Measurements from ENCODE around the gene CBX2. TPM values are rescaled to one million over a fixed set of nuclear protein-coding genes. Genes with fewer than 3 reads are reported as not detected.

The CBX2 gene
- total and polyA plus RNA-seq, 8 donors = 2.6 to 33.8 (median 24.7) TPM

DNA sequence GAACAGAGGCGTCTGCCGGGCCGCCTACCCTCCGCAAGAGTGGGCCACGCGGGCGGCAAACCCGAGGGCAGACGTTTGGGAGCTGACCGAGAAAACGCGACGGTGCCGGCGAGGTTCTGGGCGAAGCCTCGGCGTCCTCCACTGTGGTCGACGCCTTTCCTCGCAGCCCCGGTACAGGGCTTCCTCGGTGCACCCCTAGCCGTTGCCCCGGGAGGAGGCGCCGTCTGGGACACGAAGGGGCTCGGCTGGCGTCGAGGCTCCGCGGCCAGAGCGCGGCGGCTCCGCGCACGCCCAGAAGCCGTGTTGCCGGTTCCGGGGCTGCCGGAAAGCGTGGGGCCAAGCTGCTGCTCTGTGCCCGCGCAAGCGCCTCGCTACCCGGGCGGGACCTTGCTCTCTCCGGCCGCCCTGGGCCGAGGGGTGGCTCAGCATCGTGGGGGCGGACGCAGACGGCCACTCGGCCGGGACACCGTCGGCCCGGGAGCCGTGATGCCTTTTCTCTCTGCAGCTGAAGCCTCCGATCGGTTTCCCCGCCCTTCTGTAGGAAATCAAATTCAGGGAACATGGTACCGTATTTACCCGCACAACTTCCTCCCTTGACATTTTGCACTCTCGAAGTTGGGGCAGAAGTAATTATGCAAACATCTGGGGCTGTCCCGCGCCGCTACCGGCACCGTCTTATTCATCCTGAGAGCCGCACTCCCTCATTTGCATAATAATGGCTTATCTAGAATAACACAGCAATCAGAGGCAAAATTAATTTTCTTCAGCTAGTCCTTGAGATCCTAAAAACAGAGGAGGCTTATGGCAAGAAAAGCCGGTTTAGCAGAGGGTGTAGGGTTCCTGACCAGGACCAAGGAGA lies 26.3 kb downstream of the CBX2 start:
- ATAC-seq (peak; percentile 16), DNase-seq (no peak)
- TF ChIP-seq CTCF (IDR thresholded peaks at IDR 0.05) = no peak
- Histone ChIP-seq H3K36me3 (no peaks in the 10 kb centered on the region), H3K9me3 (no peaks in the 10 kb centered on the region), H3K27ac (no peak overlapping the region), H3K4me3 (peak overlapping the region in 1 of 2 donors; percentile 24), H3K4me1 (peaks cover 14 to 58% of the 10 kb centered on the region in 2 donors), H3K27me3 (peaks cover 98 to 100% of the 10 kb centered on the region in 2 donors)
- intact Hi-C loops (cut with DNase I) = no loop called here

DNA sequence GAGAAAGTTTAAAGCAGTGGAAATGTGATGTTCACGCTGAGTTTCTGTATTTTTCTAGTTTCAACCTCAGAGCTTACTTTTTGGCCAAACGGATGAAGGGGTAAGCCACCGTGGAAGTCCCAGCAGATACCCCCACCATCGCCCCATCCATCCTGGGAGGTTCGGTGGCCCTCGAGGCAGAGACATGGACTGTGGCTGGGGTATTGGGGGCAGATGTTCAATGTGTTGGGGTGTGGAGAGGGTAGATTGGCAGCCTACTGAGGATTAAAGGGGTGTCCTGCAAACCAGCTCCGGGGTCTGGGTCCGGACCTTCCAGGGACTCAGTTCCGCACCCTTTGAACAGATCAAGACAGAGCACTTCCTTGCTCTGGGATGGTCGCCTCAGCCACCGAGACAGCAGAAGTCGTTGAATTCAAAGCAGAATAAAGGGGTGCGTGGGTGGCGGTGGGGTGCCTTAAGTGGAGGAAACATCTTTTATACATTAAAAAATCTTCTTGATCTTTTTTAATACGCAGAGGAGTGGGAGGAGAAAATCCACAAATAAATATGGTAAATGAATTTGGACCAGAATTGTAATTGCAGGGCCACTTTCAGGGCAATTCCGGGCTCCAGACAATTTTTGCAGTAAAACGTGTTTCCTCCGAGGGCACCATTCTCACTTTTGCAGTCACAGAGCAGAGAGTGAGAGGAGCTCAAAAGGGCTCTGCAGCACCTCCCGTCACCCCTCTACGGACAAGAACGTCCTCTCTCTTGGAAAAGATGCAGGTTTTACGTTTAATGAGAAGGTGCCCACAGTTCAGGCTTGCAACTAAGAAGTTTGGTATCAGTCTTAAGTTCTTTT lies 27.1 kb downstream of the CBX2 start:
- DNase-seq = no peak
- Histone ChIP-seq H3K9me3 (no peaks in the 10 kb centered on the region), H3K36me3 (no peaks in the 10 kb centered on the region), H3K4me1 (peaks cover 14 to 56% of the 10 kb centered on the region in 2 donors), H3K4me3 (no peak overlapping the region), H3K27me3 (peaks cover 96 to 100% of the 10 kb centered on the region in 2 donors), H3K27ac (no peak overlapping the region)
- intact Hi-C loops (cut with DNase I) = loop anchor here in 1 of 2 donors (5.0 kb wide), 1 partner anchor 37 kb away; no protein-coding TSS in a partner anchor
- TF ChIP-seq CTCF (IDR thresholded peaks at IDR 0.05) = no peak
- ATAC-seq = no peak

DNA sequence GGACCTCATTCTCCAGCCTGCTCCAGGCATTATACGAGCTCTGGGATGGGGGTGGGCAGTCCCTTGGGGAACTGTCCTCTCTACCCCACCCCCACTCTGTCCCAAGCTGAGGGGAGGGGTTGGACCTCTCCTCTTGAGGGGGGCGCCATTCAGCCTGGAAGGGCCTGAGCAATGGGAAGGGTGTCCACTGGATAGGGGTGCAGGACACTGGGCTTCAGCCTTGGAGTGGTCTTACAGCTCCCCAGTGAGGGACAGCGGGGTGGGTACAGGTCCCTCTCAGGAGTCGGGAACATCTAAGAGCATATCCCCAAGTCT lies 28.5 kb downstream of the CBX2 start:
- peaks cover 9 to 53% of the 10 kb centered on the region in 2 donors for H3K4me1 ChIP-seq
- no peaks in the 10 kb centered on the region for H3K9me3 ChIP-seq
- H3K27ac ChIP-seq = no peak overlapping the region
- H3K27me3 ChIP-seq = peaks cover 90 to 100% of the 10 kb centered on the region in 2 donors
- no peak for TF ChIP-seq CTCF (IDR thresholded peaks at IDR 0.05)
- no peak overlapping the region for H3K4me3 ChIP-seq
- ATAC-seq (no peak), DNase-seq (no peak)
- H3K36me3 ChIP-seq = no peaks in the 10 kb centered on the region
- intact Hi-C loops (cut with DNase I) = loop anchor here in 1 of 2 donors (5.0 kb wide), 1 partner anchor 36 kb away; no protein-coding TSS in a partner anchor

DNA sequence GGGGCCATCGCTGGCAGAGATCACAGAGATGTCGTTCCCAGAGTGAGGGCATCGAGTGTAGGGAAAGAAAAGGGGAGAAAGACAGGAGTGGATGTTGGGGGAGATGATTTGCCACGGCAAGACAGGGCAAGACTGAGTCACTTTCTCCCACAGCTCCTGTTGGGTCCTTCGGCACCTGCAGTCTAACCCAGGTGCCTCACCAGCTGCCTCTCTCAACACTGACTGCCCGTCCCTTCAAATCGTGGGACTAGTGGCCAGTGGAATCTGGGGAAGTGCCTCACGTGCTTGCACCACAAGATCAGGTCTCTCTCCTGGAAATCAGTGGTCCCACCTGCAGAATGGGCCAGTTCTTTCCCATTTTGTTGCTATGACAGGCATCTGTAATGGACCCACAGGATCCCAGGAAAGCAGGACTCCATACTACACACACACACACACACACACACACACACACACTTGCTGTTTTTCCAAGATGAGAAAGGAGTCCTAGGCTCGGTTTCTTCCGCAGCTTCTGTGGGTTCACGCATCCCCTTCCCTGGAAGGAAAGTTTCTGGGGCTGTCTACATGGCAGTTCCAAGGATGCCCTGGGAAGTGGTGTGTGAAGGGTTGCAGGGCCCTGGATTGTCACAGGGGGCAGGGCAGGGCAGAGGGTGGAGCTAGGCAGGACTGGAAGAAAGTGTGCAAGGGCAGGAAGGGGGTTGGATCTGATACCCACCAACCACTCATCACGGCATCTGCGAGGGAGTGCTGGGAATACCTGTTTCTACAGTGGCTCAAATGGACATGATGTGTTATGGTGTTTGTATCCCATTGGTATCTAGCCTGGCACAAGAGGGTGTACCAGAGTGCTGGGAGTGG lies 29.1 kb downstream of the CBX2 start:
- Histone ChIP-seq H3K4me1 (peaks cover 16 to 53% of the 10 kb centered on the region in 2 donors), H3K9me3 (no peaks in the 10 kb centered on the region), H3K4me3 (no peak overlapping the region), H3K36me3 (no peaks in the 10 kb centered on the region), H3K27ac (no peak overlapping the region), H3K27me3 (peaks cover 90 to 100% of the 10 kb centered on the region in 2 donors)
- ATAC-seq (no peak), DNase-seq (no peak)
- TF ChIP-seq CTCF (IDR thresholded peaks at IDR 0.05) = no peak
- intact Hi-C loops (cut with DNase I) = loop anchor here in 1 of 2 donors (5.0 kb wide), 1 partner anchor 35 kb away; no protein-coding TSS in a partner anchor

Measured in left lung (tissue), 10 donors.